SK-N-SH treated with all-trans-retinoic acid at 6 μM for 48 hours (cell line): ENCODE data around the gene SYNE1.
A peak's percentile ranks its signal among the peaks of the same experiment; 100 is the strongest.

Experiments used
- ATAC-seq: fragments of 200-7000 bp; cut with Tn5 transposase; 3 replicates; pipeline ENCODE4 v1.9.1; 2020; ENCODE audit warnings: mild to moderate bottlenecking, moderate library complexity
- BACH2 ChIP-seq: fragments of 250-450 bp; sonication (Bioruptor Pico); IDR thresholded peaks from 2 replicates; pipeline ENCODE4 v1.9.0; 2021; ENCODE audit warnings: mild to moderate bottlenecking, borderline replicate concordance
- CREB5 ChIP-seq: fragments of 250-450 bp; sonication (Bioruptor Pico); IDR thresholded peaks from 2 replicates; pipeline ENCODE4 v1.5.1; 2020; ENCODE audit warnings: low read depth, mild to moderate bottlenecking, moderate library complexity
- CSDC2 ChIP-seq: fragments of 250-450 bp; sonication (Bioruptor Pico); IDR thresholded peaks from 2 replicates; pipeline ENCODE4 v1.5.0; 2020; ENCODE audit warnings: mild to moderate bottlenecking, moderate library complexity
- CSRNP3 ChIP-seq: fragments of 250-450 bp; sonication (Bioruptor Pico); IDR thresholded peaks from 2 replicates; pipeline ENCODE4 v1.5.1; 2021; ENCODE audit warnings: mild to moderate bottlenecking, moderate library complexity
- ESRRG ChIP-seq: fragments of 250-450 bp; sonication (Bioruptor Pico); IDR thresholded peaks from 2 replicates; pipeline ENCODE4 v1.6.1; 2021; ENCODE audit warnings: mild to moderate bottlenecking
- GLIS3 ChIP-seq: fragments of 250-450 bp; sonication (Bioruptor Pico); IDR thresholded peaks from 2 replicates; pipeline ENCODE4 v1.5.0; 2020; ENCODE audit warnings: mild to moderate bottlenecking, moderate library complexity
- ISL1 ChIP-seq: fragments of 250-450 bp; sonication (Bioruptor Pico); IDR thresholded peaks from 2 replicates; pipeline ENCODE4 v2.1.2; 2022; ENCODE audit warnings: mild to moderate bottlenecking, moderate library complexity
- PATZ1 ChIP-seq: fragments of 250-450 bp; sonication (Bioruptor Pico); IDR thresholded peaks from 2 replicates; pipeline ENCODE4 v1.8.0; 2020; ENCODE audit warnings: mild to moderate bottlenecking, moderate library complexity, borderline replicate concordance
- POU6F1 ChIP-seq: fragments of 250-450 bp; sonication (Bioruptor Pico); IDR thresholded peaks from 2 replicates; pipeline ENCODE4 v1.8.0; 2021; ENCODE audit warnings: low read depth, mild to moderate bottlenecking, moderate library complexity, borderline replicate concordance
- PPARA ChIP-seq: fragments of 250-450 bp; sonication (Bioruptor Pico); IDR thresholded peaks from 2 replicates; pipeline ENCODE4 v1.5.0; 2020; ENCODE audit warnings: mild to moderate bottlenecking, borderline replicate concordance
- RARB ChIP-seq: fragments of 250-450 bp; sonication (Bioruptor Pico); IDR thresholded peaks from 2 replicates; pipeline ENCODE4 v1.8.0; 2021; ENCODE audit warnings: mild to moderate bottlenecking, moderate library complexity
- SNAI2 ChIP-seq: fragments of 250-450 bp; sonication (Bioruptor Pico); IDR thresholded peaks from 2 replicates; pipeline ENCODE4 v1.5.0; 2020; ENCODE audit warnings: mild to moderate bottlenecking, moderate library complexity
- TCF4 ChIP-seq: fragments of 250-450 bp; sonication (Bioruptor Pico); IDR thresholded peaks from 2 replicates; pipeline ENCODE4 v1.8.0; 2021; ENCODE audit warnings: mild to moderate bottlenecking, moderate library complexity, borderline replicate concordance
- TOX ChIP-seq: fragments of 250-450 bp; sonication (Bioruptor Pico); IDR thresholded peaks from 2 replicates; pipeline ENCODE4 v1.8.0; 2021; ENCODE audit warnings: mild to moderate bottlenecking, moderate library complexity, borderline replicate concordance
- TSHZ2 ChIP-seq: fragments of 250-450 bp; sonication (Bioruptor Pico); IDR thresholded peaks from 2 replicates; pipeline ENCODE4 v1.5.0; 2020; ENCODE audit warnings: mild to moderate bottlenecking, moderate library complexity
- ZC3H10 ChIP-seq: fragments of 250-450 bp; sonication (Bioruptor Pico); IDR thresholded peaks from 2 replicates; pipeline ENCODE4 v1.5.1; 2021; ENCODE audit warnings: mild to moderate bottlenecking, moderate library complexity
- ZFP3 ChIP-seq: fragments of 250-450 bp; sonication (Bioruptor Pico); IDR thresholded peaks from 2 replicates; pipeline ENCODE4 v1.5.0; 2020; ENCODE audit warnings: mild to moderate bottlenecking, moderate library complexity
- ZFP30 ChIP-seq: fragments of 450-650 bp; formaldehyde crosslinking; IDR thresholded peaks from 2 replicates; pipeline ENCODE4 v1.5.0; 2022; ENCODE audit warnings: mild to moderate bottlenecking, moderate library complexity
- ZNF565 ChIP-seq: fragments of 450-650 bp; formaldehyde crosslinking; conservative IDR thresholded peaks from 2 replicates; pipeline ENCODE4 v1.5.0; 2020; ENCODE audit warnings: low read depth, mild to moderate bottlenecking, moderate library complexity
- ZNF70 ChIP-seq: fragments of 450-650 bp; formaldehyde crosslinking; IDR thresholded peaks from 2 replicates; pipeline ENCODE4 v1.5.0; 2020; ENCODE audit warnings: mild to moderate bottlenecking, moderate library complexity

The SYNE1 gene

GRCh38 chr6:152147269-152147668 lies 489.9 kb downstream of the SYNE1 start (continued):
- no peak for TF ChIP-seq TSHZ2 (CRISPR knock-in tag)
- TF ChIP-seq ZFP30 (CRISPR knock-in tag): no peak
- TF ChIP-seq ZFP3 (CRISPR knock-in tag): no peak
- no peak for TF ChIP-seq ESRRG
- no peak for TF ChIP-seq ZC3H10 (CRISPR knock-in tag)

- TF ChIP-seq GLIS3 (CRISPR knock-in tag) (no peak), PATZ1 (CRISPR knock-in tag) (no peak), PPARA (CRISPR knock-in tag) (no peak), CREB5 (CRISPR knock-in tag) (0 out of 2 replicates have a peak, but pooled peaks have one; percentile 39), ZNF565 (no peak), BACH2 (CRISPR knock-in tag) (no peak), ZC3H10 (CRISPR knock-in tag) (no peak), CSRNP3 (CRISPR knock-in tag) (no peak), ZFP3 (CRISPR knock-in tag) (no peak), TOX (CRISPR knock-in tag) (peak; percentile 28; the same call in 1 of the 2 replicates), ZFP30 (CRISPR knock-in tag) (no peak), TSHZ2 (CRISPR knock-in tag) (no peak), ISL1 (CRISPR knock-in tag) (peak; percentile 34)
- peak; percentile 97 for ATAC-seq
These were observed 490.8 kb downstream of the SYNE1 start for GRCh38 chr6:152146385-152146784.

GRCh38 chr6:152143359-152143758 lies 493.8 kb downstream of the SYNE1 start:
- ATAC-seq: no peak
- no peak for TF ChIP-seq BACH2 (CRISPR knock-in tag)
- no peak for TF ChIP-seq POU6F1 (CRISPR knock-in tag)
- no peak for TF ChIP-seq RARB (CRISPR knock-in tag)
- no peak for TF ChIP-seq CSDC2 (CRISPR knock-in tag)
- no peak for TF ChIP-seq TCF4 (CRISPR knock-in tag)
- no peak for TF ChIP-seq TSHZ2 (CRISPR knock-in tag)
- TF ChIP-seq PATZ1 (CRISPR knock-in tag): no peak
- no peak for TF ChIP-seq GLIS3 (CRISPR knock-in tag)
- TF ChIP-seq ESRRG: no peak
- no peak for TF ChIP-seq SNAI2
- no peak for TF ChIP-seq ZNF70
